NK-92 treated with Interleukin-12 subunit alpha and Interleukin-12 subunit beta, amount 100 ng/mL, for 24 hours (cell line): ENCODE measurements around the gene ATIC.
"Not testable (repeated sequence)": the region's sequence is repeated elsewhere in the genome, so short reads cannot be mapped to it uniquely, and the experiment has no call there.

Source experiments
- DNase-seq: peaks from one replicate; lab custom pipeline; 2025; lab: John Stamatoyannopoulos, UW

Gene ATIC

DNA sequence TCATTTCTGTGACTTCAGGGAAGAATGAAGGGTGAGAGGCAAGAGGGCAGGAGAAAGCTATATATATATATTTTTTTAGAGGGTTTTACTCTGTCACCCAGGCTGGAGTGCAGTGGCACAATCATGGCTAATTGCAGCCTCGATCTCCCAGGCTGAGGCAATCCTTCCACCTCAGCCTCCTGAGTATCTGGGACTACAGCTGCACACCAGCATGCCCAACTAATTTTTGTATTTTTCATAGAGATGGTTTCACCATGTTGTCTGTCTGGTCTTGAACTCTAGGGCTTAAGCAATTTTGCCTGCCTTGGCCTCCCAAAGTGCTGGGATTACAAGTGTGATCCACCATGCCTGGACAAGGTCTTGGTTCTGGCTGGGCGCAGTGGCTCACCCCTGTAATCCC is 3.4 kb downstream of the ATIC start:
- no peak for DNase-seq

DNA sequence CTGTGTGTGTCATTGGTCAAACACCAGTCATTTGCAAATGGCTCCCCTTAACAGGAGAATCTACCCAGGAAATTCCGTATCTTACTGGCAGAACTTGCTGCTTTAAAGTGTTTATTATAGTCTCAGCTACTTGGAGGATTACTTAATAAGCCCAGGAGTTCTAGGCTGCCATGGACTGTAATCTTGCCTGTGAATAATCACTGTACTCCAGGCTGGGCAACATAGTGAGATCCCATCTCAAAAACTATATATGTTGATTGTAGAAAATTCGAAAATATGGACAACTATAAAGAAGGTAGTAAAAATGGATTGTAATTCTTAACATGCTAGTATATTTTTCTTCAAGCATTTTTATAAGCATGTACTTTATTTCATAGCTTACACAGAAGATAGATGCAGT is 4.5 kb downstream of the ATIC start:
- DNase-seq, result no peak

DNA sequence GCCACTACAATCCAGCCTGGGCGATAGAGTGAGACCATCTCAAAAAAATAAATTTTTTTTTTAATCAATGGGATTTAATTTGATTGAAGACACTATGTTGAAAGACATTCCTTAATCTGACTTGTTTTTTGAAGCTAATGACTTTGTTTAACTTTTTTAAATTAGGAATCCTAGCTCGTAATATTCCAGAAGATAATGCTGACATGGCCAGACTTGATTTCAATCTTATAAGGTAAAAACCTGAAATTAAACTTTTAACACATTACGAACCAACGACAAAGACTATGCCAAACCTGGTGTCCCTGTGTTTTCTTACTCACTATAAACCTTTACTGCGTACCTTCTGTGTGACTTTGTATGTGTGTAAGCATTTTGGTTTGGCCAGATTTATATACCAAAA is 7.6 kb downstream of the ATIC start:
- DNase-seq, result no peak

DNA sequence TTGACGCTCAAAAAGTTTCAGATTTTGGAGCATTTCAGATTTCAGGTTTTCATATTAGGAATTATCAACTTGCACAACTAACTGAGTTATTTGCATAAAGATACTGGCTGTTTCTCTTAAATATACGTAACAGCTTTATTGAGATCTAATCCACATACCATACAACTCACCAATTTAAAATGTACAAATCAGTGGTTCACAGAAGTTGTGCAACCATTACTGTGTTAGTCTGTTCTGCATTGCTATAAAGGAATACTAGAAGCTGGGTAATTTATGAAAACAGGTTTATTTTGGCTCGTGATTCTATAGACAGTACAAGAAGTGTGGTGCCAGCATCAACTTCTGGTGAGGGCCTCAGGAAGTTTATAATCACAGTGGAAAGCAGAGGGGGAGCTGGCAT is 8.2 kb downstream of the ATIC start:
- no peak for DNase-seq

DNA sequence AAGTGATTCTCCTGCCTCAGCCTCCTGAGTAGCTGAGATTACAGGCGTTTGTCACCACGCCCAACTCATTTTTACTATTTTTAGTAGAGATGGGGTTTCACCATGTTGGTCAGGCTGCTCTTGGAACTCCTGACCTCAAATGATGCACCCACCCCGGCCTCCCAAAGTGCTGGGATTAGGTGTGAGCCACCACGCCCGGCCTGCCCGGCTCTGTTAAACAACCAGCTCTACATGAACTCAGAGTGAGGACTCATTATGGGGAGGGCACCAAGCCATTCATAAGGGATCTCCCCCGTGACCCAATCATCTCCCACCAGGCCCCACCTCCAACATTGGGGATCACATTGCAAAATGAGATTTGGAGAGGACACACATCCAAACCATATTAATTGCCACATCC is 8.8 kb downstream of the ATIC start:
- no peak for DNase-seq

DNA sequence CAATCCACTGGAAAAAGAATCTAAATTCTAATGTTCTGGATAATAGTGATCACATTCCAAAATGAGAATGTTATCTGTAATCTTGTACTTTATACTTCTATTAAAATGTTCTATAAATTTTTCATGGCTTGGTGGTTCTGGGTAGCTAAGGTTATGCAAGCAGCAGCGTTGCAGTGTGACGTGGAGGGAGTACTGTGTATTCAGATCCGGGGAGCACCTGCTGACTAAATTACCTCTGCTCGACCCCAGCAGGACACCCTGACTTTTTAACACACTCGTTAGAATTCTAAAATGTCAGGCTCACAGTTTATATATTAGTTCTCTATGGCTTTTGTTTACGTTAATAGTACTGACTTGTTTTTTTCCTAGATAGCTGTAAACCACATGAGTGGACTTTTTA is 13.0 kb downstream of the ATIC start:
- DNase-seq, result no peak

DNA sequence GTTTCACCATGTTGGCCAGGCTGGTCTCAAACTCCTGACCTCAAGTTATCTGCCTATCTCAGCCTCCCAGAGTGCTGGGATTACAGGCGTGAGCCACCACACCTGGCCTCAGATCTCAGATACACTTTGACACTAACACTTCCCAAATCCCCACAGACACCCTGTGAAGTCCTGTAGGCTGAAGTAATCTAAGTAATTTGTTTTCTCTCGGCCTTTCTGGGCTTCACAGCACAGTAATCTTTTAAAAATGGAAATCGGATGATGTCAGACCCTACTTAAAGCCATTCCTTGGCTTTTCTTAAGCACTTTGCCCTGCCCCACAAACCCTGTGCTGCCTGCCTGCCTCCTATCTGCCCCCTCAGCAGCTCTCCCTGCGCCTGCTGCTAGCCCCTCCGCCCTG is 16.2 kb downstream of the ATIC start:
- no peak for DNase-seq

DNA sequence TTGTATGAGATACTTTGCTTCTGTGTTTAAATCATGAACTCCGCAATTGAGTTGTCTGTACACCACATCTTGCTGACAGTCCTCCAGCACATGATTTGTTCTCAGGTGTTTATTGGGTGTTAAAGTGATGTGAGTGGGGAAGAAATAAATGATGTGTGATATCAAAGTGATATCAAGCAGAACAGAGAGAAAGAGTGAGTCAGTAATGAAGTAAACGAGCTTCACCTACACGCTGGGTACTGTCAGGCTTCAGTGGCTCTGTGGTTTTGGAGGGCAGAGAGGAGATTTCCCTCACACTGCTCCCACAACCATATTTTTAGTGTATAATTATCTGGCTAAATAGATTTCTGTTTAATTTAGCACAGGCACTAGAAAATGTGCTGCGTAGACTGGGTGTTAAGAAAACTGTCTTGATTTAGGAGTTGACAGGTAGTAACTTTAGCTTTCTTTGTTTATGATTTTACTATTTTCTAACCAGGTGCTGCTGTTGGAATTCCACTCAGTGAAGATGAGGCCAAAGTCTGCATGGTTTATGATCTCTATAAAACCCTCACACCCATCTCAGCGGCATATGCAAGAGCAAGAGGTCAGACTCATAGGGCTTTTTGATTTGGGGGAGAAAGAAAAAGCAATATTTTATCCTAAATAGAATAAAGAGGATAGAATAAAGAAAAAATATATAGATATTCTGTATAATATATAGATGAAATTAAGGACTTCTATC is 21.2 kb downstream of the ATIC start:
- no peak for DNase-seq

DNA sequence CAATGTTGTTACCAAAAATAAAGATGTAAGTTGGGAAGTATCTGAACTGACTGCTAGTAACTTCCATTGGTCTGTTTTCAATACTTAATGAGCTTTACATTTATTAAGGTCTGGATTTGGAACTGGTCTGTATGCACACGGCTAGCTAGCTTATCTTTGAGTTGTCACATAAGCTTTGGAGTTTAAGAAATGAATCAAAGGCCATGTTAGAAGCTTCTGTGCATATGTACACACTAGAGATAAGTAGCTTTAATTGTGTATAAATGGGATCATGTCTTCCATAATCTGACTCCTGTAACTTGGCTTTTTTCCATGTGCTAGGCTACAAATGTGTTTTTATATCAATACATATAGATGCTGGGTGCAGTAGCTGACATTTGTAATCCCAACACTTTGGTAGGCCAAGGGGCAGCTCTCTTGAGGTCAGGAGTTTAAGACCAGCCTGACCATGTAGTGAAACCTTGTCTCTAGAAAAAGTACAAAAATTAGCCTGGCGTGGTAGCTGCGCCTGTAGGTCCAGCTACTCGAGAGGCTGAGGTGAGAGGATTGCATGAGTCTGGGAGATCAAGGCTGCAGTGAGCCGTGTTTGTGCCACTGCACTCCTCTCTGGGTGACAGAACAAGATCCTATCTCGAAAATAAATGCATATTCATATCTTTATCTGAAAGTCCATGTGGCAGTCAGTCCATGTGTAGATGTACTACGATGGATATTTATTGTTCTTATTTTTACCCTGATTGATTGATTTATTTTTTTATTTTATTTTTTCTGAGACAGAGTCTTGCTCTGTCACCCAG is 27.2 kb downstream of the ATIC start:
- no peak for DNase-seq

DNA sequence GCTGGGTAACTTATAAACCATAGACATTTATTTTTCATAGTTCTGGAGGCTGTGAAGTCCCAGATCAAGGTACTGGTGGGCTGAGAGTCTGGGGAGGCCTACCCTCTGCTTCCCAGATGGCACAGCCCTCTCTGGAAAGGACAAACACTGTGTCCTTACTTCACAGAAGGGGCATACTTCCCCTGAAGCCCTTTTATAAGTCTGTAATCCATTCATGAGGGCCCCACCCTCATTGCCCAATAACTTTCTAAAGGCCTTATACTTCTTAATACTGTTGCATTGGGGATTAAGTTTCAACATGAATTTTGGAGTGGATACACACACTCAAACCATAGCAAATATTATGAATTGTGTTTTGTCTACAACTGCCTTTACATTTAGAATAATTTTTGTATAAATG is 36.0 kb downstream of the ATIC start:
- no peak for DNase-seq

DNA sequence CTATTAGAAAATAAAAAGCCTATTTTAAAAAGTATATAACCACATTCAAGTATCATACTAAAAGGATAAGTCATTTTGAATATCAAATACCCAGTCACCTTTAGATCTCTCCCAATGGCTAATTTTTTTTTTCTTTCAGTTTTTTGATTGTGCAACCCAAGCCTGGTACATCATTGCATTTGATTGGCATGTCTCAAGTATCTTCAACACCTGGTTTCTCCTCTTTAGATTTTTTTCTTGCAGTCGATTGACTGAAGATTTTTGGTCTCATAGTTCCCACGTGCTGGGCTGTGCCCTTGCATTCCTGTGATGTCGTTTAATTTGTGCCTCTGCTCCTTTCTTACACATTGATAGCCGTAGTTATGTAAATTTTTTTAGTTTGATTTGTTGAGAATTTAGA is 40.7 kb downstream of the ATIC start:
- DNase-seq, result no peak

DNA sequence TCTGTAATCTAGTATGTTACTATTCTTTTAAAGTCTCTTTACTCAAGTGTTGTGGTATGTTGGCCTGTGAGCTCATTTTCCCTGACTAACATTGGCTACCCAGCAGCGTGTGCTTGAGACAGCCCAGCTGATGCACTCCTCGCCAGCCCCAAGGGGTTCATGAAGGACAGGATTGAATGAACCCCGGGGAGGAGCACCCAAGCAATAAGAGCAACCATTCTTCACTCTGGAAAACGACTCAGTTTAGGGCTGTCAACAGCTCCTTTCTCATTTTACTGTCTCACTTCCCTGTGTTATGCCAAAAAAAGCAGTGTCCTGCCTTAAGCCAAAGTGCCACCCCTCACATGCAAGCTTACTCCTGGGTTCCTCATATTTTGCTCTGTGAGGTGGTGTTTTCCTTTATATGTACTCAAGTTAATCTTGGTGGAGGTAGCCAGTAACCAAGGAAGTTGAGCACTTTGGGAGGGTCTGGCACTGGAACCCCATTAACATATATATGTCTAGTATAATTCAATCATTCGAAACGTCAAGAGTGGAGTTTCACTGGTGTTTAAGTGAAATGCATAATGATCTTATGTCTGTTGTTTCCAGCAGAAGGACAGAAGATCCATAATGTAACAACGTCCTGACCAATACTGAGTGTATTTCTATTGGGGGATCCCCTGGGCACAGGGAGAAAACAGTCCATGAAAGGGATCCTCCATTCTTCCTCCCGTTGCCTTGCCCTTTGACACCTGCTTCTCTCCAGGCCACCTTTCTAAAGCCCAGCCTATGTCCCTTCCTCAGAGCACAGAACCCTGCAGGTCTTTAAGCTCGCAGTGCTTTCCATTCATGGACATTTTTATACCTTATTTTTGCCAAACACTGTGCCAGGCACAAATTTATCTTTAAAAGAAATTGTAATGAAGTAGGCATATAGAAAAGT is 43.2 kb downstream of the ATIC start:
- DNase-seq, result no peak

DNA sequence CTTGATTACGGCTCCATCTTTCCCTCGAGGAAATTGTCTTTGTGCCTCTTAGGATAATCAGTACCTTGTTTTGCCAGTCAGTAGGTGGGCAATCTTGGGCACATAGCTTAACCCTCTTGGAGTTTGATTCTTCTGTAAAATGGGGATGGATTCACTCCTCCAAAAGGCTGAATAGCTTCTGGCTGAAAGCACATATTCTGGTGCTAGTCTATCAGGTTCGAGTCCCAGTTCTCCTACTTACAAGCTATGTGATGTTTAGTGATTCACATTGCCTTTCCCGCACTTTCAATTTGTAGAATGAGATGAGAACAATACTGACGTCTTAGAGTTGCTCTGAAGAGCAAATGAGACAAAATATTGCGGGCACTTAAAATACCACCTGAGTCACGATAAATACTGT is 43.9 kb downstream of the ATIC start:
- DNase-seq, result no peak

DNA sequence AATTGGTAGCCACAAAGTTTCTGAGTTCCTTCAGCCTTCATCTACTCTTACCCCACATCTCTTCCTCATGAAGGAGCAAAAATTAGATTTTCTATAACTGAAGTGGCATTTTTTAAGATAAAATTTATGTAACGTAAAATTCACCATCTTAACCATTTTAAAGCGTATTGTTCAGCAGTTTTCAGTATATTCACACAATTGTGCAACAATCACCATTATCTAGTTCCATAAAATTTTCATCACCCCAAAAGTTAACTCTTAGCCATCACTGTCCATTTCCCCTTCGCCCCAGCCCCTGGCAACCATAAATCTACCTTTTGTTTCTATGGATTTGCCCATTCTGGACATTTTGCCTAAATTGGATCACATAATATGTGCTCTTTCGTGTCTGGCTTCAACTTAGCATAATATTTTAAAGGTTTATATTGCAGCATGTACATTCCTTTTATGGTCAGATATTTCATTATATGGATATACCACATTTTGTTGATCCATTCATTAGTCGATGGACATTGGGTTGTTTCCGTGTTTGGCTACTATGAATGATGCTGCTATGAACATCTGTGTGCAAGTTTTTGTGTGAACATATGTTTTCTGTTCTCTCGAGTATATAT is 44.6 kb downstream of the ATIC start:
- no peak for DNase-seq

DNA sequence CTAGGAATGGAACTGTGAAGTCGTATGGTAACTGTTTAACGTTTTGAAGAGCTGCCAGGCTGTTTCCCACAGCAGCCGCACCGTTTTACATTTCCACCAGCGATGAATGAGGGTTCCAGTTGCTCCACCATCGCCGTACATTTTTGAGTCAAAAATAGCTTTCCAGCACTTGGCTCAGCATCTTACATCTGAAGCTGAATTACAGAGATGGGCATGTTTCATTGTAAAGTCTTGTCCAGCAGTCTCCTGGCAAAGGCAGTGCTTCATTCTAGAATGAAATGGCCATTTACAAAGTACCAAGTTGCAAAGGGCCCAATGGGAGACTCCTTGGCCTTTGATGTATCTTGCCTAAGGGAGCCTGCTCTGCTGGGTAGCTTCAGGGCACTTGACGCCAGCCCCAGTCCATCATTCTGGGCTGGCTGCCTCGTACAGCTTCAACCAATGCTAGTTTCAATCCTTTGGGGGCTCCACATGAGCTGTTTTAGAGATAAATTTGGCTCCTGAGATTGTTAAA is 45.1 kb downstream of the ATIC start:
- DNase-seq, result no peak

DNA sequence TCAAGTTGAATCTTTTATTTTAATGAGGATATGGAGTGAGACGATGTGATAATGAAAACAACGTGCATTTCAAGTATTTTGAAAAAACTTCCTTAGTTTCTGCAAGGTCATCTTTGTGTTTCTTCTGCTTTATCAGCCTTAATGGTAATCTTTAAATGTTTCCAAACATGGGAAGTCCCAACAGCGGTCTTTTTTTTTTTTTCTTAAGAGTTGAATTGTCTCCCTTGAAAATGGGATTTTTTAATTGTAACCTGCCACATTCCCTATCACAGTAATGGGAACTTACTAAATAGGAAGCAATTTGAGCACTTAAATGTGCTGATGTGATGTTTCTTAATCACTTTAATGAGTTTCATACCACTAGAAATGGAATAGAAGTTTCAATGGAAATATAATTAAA is 45.8 kb downstream of the ATIC start:
- DNase-seq, result no peak

DNA sequence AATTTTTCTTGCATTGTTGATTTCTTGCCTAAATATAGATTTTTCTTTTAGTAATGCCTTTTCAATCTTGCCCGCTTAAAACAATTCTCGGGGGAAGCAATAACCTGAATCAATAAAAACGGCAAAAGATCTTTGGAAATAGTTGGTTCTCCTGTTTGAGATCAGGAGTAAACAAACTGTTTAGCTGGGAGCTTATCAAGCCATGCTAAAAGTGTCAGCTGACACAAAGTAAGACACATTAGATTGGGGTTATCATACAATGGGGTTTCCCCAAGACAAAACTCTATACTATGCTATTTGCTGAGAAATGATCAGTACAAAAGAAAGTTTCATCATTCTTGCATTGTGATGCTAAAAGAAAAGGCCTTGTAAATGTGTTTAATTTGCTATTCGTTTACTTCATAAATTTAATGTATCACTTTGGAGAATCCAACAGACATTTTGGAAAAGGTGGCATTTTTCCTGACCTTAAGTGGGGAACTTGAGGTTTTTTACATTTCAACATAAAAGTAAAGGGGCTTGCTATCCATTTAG is 46.5 kb downstream of the ATIC start:
- no peak for DNase-seq

DNA sequence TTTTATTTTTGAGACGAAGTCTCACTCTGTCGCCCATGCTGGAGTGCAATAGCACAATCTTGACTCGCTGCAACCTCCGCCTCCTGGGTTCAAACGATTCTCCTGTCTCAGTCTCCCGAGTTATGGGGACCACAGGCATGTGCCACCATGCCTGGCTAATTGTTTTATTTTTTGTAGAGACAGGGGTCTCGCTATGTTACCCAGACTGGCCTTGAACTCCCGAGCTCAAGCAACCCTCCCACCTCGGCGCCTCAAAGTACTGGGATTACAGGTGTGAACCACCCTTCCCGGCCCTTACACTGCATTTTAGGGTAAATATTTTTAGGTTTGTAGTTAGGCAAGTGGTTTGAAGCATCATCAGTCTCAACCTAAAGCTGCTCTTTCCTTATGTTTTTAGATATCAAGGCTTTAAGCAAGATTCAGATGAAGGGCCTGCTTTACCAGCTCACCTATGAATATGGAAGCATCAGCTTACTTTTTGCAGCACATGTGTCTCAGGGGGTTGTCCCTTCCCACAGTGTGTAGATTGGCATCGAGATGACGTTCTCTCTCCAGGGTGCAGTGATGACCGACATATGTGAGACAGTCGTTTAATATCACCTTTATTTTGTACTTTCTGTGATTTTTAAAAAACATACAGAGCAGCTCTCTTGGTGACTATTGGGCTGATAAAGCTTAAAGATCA is 47.2 kb downstream of the ATIC start:
- no peak for DNase-seq

DNA sequence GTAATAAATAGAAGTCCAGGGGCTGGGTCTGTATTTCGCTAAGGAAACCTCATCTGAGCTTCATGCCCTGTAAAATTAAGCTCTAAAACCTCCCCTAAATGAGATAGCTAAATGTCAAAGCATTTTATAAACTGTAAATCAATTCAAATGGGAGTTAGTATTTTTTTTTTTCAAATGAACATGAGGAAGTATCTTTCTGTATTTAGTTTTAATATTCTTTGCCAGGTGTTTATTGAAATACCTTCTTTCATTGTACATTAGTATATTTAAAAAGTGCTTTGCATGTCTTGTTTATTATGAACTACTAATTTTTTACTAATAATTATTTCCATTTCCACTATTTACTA is 47.7 kb downstream of the ATIC start:
- no peak for DNase-seq

DNA sequence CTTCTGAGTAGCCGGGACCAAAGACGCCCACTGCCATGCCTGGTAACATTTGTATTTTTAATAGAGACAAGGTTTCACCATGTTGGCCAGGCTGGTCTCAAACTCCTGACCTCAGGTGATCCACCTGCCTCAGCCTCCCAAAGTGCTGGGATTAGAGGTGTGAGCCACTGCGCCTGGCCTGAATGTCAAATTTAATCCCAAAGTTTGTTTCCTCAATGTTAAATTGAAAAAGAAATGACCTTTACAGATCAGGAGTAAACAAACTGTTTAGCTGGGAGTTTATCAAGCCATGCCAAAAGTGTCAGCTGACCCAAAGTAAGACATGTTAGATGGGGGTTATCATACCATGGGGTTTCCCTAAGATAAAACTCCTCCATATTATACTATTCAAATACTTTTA is 48.2 kb downstream of the ATIC start:
- DNase-seq, result not testable (repeated sequence)

DNA sequence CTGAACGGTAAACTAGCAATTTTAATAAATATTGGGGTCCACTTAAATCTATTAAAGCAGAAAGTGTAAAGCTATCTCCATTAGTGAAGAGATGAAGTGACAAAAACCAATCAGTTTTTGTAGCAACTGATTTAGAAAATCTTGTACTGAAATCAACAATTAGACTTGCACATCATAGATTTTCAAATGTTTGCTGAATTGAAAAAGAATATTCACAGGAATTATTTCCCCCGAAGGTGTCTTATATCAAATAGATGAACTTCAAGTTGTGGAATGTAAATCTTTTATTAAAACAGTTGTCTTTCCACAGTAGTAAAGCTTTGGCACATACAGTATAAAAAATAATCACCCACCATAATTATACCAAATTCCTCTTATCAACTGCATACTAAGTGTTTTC is 48.7 kb downstream of the ATIC start:
- no peak for DNase-seq
